Activated CD8-positive, alpha-beta T cell treated with anti-CD3 and anti-CD28 coated beads for 36 hours (primary cell): ENCODE data around the gene GIGYF1. TPM values are rescaled to one million over a fixed set of nuclear protein-coding genes. Genes with fewer than 3 reads are reported as not detected.

Experiments
- ATAC-seq: fragments of 200-7000 bp; cut with Tn5 transposase; one replicate; pipeline ENCODE4 v1.10.0; 2021; ENCODE audit warnings: mild to moderate bottlenecking, moderate library complexity
- CTCF ChIA-PET: fragments of 350-600 bp; sonication (Branson Sonifier 250); formaldehyde crosslinking; loops from one replicate; lab custom pipeline; 2021; ENCODE audit warnings: antibody characterized with exemption; lab: Charles Lee
- POLR2A ChIA-PET: fragments of 350-600 bp; sonication (Branson Sonifier 250); formaldehyde crosslinking; loops from one replicate; lab custom pipeline; 2021; ENCODE audit warnings: antibody characterized with exemption; lab: Charles Lee
- DNase-seq: peaks from one replicate; pipeline ENCODE4 v3.0.0-alpha.2; 2020
- H3K27ac Mint-ChIP-seq: one replicate; pipeline ENCODE4 v1.8.0; 2021; ENCODE audit warnings: mild to moderate bottlenecking, mixed read lengths
- H3K27me3 Mint-ChIP-seq: one replicate; pipeline ENCODE4 v1.8.0; 2021; ENCODE audit warnings: mixed read lengths
- H3K36me3 Mint-ChIP-seq: one replicate; pipeline ENCODE4 v1.8.0; 2021; ENCODE audit warnings: low read depth, mixed read lengths
- H3K4me1 Mint-ChIP-seq: one replicate; pipeline ENCODE4 v1.8.0; 2021; ENCODE audit warnings: low read depth, mixed read lengths
- H3K4me3 Mint-ChIP-seq: one replicate; pipeline ENCODE4 v1.8.0; 2021; ENCODE audit warnings: mild to moderate bottlenecking, moderate library complexity, mixed read lengths
- H3K9me3 Mint-ChIP-seq: one replicate; pipeline ENCODE4 v1.8.0; 2021; ENCODE audit warnings: mixed read lengths
- intact Hi-C: fragments of 100-400 bp; cut with micrococcal nuclease; formaldehyde crosslinking; loops from one replicate; pipeline ENCODE4 v1.10.0; 2022
- total RNA-seq, 2 experiments: library from RNA; stranded (reverse); gene quantifications; one replicate each; pipeline ENCODE4 v1.2.3, GENCODE V29; 2021
- TF ChIP-seq, protein P1 (sequence below): fragments of 200-600 bp; IDR thresholded peaks from one replicate; pipeline ENCODE4 v1.8.0; 2022; ENCODE audit warnings: antibody characterized with exemption, mild to moderate bottlenecking

Gene GIGYF1
- total RNA-seq, 2 experiments from 2014 or later = 36.9 to 41.5 TPM

GRCh38 chr7:100675581-100676350, 18.3 kb downstream of the GIGYF1 start:
- intact Hi-C loops = loop anchor here (10.0 kb wide), 1 partner anchor 71 kb away; the partner anchor contains the start of gene PCOLCE
- peak overlapping the region; percentile 83 for H3K4me3 Mint-ChIP-seq
- H3K27ac Mint-ChIP-seq = peak overlapping the region; percentile 82
- DNase-seq (peak; percentile 90), ATAC-seq (peak; percentile 56)
- peaks cover 28% of the 10 kb centered on the region for H3K36me3 Mint-ChIP-seq
- peaks cover 20% of the 10 kb centered on the region for H3K4me1 Mint-ChIP-seq
- no peaks in the 10 kb centered on the region for H3K27me3 Mint-ChIP-seq
- ChIA-PET POLR2A (interaction anchor here (0.7 to 7.7 kb wide), 7 partner anchors 9 to 92 kb away, joined by 3 to 94 read pairs (median 4); partner anchors contain the start of gene GIGYF1), CTCF (interaction anchor here (0.7 to 10.9 kb wide), 7 partner anchors 15 to 193 kb away, joined by 3 to 105 read pairs (median 5); partner anchors contain the start of gene POP7)
- TF ChIP-seq, protein P1, sequence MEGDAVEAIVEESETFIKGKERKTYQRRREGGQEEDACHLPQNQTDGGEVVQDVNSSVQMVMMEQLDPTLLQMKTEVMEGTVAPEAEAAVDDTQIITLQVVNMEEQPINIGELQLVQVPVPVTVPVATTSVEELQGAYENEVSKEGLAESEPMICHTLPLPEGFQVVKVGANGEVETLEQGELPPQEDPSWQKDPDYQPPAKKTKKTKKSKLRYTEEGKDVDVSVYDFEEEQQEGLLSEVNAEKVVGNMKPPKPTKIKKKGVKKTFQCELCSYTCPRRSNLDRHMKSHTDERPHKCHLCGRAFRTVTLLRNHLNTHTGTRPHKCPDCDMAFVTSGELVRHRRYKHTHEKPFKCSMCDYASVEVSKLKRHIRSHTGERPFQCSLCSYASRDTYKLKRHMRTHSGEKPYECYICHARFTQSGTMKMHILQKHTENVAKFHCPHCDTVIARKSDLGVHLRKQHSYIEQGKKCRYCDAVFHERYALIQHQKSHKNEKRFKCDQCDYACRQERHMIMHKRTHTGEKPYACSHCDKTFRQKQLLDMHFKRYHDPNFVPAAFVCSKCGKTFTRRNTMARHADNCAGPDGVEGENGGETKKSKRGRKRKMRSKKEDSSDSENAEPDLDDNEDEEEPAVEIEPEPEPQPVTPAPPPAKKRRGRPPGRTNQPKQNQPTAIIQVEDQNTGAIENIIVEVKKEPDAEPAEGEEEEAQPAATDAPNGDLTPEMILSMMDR = no peak
- H3K9me3 Mint-ChIP-seq = no peaks in the 10 kb centered on the region

DNA sequence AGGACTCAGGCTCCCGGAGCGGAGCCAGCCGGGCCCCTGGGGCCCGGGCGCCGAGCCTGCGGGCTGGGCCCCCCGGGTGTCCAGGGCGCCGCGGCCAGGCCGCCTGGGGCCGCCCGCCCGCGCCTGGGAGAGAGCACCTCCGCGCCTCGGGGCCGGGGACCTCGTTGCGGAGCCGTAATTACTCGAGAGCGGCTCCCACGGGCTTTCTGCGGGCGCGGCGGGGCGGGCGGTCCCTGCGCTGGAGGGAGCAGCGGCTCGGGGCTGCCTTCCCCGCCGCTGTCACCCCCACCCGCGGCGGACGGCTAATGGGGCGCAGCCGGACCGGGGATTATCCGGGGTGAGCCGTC, 19.0 kb downstream of the GIGYF1 start:
- peak; percentile 46 for DNase-seq
- peaks cover 17% of the 10 kb centered on the region for H3K4me1 Mint-ChIP-seq
- no peak for ATAC-seq
- peaks cover 25% of the 10 kb centered on the region for H3K36me3 Mint-ChIP-seq
- intact Hi-C loops = loop anchor here (10.0 kb wide), 1 partner anchor 70 kb away; the partner anchor contains the start of gene PCOLCE
- TF ChIP-seq, protein P1 = no peak
- ChIA-PET CTCF (interaction anchor here (1.1 to 10.9 kb wide), 3 partner anchors 16 to 90 kb away, joined by 4 to 105 read pairs (median 4); partner anchors contain the start of gene POP7), POLR2A (interaction anchor here (0.6 to 7.7 kb wide), 7 partner anchors 8 to 136 kb away, joined by 3 to 94 read pairs (median 3); partner anchors contain the start of genes AGFG2 and GIGYF1)
- H3K4me3 Mint-ChIP-seq = peak overlapping the region; percentile 94
- H3K27me3 Mint-ChIP-seq = no peaks in the 10 kb centered on the region
- H3K9me3 Mint-ChIP-seq = no peaks in the 10 kb centered on the region
- peak overlapping the region; percentile 90 for H3K27ac Mint-ChIP-seq

DNA sequence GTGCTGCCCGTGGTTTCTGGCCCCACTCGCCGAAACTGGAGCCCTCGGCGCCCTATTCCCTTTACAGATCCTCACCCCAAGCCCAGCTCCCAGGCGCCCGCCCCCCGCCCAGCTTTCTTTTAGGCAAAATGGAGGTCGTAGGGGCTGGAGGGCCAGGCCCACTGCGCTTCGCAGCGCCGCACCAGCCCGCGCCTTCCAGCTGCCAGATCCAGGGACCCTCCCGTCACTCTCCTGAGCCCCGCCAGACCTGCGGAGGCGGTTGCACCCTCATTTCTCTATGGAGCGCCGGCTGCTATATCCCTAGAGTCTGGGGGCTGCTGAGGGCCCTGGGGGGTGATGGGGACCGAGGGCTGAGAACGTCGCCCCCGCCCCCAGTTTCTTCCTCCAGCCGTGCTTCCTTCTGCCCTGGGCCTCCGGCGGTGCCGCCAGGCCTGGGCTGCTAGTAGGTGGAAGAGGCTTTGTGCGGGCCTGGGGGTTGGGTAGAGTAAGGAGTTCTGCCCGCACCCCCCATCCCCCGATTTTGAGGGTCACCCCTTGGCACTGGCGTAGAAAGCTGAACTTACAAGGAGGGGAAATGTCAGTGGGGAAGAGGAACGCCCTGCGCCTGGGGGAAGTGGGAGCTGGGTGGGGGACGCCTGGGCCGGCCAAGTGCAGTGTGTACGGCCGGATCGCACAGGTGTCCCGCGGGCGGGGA, 19.5 kb downstream of the GIGYF1 start:
- intact Hi-C loops = loop anchor here (10.0 kb wide), 1 partner anchor 70 kb away; the partner anchor contains the start of gene PCOLCE
- ATAC-seq = no peak
- CTCF ChIA-PET = interaction anchor here (0.6 to 10.9 kb wide), 5 partner anchors 16 to 229 kb away, joined by 3 to 105 read pairs (median 4); partner anchors contain the start of genes POP7 and SLC12A9
- POLR2A ChIA-PET = interaction anchor here (0.6 to 7.7 kb wide), 7 partner anchors 9 to 135 kb away, joined by 3 to 94 read pairs (median 3); partner anchors contain the start of genes AGFG2 and GIGYF1
- DNase-seq = peak; percentile 47
- H3K36me3 Mint-ChIP-seq = peaks cover 22% of the 10 kb centered on the region
- H3K27me3 Mint-ChIP-seq = no peaks in the 10 kb centered on the region
- peak overlapping the region; percentile 94 for H3K4me3 Mint-ChIP-seq
- no peaks in the 10 kb centered on the region for H3K9me3 Mint-ChIP-seq
- H3K27ac Mint-ChIP-seq = peak overlapping the region; percentile 90
- H3K4me1 Mint-ChIP-seq = peaks cover 16% of the 10 kb centered on the region
- TF ChIP-seq, protein P1 = no peak

DNA sequence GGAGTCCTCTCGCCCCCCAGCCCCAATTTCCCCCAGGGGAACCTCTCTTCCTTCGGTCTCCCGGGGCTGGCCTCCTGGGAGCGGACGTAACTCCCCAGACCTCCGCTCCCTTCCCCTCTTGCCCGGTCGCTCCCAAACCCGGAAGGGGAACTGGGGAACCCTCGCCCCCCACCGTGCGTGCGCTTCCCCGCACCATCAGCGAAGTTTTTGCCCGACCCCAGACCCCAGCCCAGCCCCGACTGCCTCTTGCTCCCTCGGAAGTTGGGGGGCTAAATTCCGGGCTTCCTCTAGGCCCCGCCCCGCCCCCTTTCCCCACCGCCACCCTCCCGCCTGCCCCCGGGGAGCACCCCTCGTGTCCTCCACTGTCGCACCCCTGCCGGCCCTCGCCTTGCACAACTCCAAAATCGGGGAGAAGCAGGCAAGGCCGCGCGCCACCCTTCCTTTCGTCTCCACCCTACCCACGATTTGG, 20.1 kb downstream of the GIGYF1 start:
- TF ChIP-seq, protein P1 = no peak
- POLR2A ChIA-PET = interaction anchor here (0.9 to 7.7 kb wide), 3 partner anchors 9 to 69 kb away, joined by 3 to 94 read pairs (median 3); partner anchors contain the start of gene GIGYF1
- Mint-ChIP-seq H3K4me3 (peak overlapping the region; percentile 94), H3K36me3 (peaks cover 19% of the 10 kb centered on the region), H3K27ac (peak overlapping the region; percentile 90), H3K27me3 (no peaks in the 10 kb centered on the region), H3K9me3 (no peaks in the 10 kb centered on the region), H3K4me1 (peaks cover 12% of the 10 kb centered on the region)
- intact Hi-C loops = loop anchor here (10.0 kb wide), 1 partner anchor 69 kb away; the partner anchor contains the start of gene PCOLCE
- DNase-seq (peak; percentile 49), ATAC-seq (no peak)
- CTCF ChIA-PET = interaction anchor here (0.6 to 10.9 kb wide), 4 partner anchors 17 to 229 kb away, joined by 3 to 105 read pairs (median 4); partner anchors contain the start of genes POP7 and SLC12A9
